GM08714 (cell line): ENCODE results near the gene STX16.

Source experiments
- H3K4me3 ChIP-seq: fragments of 200-500 bp; sonication (Bioruptor generic); 2 replicates; pipeline ENCODE4 v1.5.1; 2014; ENCODE audit warnings: mild to moderate bottlenecking, low read length, inconsistent platforms
- ZNF274 ChIP-seq: IDR thresholded peaks from 2 replicates; pipeline ENCODE4 v1.6.1; 2012; ENCODE audit warnings: mild to moderate bottlenecking, low read depth, low read length

The STX16 gene

DNA sequence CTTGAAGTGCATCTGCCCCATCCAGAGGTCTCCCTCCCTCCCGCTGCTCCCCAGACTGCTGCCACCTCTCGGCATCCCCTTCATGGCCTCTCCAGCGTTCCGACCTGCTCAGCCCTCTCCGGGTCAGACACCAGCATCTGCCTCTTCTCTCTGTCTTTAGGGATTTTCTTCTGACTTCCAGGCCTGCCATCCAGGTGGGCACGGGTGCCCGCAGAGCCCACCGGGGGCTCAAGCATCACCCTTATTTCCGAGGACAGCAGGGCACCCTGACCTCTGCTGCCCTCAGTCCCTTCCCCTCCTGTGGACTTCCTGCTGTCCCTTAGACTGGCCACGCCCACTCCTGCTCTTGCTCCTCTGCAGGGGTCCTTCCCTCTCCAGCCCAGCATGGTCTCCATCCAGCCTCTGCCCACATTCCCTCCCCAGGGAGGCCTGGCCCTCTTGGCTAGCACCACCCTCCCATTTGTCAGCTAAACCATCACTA lies 44.9 kb downstream of the STX16 start:
- no peak for TF ChIP-seq ZNF274
- H3K4me3 ChIP-seq: no peak overlapping the region

DNA sequence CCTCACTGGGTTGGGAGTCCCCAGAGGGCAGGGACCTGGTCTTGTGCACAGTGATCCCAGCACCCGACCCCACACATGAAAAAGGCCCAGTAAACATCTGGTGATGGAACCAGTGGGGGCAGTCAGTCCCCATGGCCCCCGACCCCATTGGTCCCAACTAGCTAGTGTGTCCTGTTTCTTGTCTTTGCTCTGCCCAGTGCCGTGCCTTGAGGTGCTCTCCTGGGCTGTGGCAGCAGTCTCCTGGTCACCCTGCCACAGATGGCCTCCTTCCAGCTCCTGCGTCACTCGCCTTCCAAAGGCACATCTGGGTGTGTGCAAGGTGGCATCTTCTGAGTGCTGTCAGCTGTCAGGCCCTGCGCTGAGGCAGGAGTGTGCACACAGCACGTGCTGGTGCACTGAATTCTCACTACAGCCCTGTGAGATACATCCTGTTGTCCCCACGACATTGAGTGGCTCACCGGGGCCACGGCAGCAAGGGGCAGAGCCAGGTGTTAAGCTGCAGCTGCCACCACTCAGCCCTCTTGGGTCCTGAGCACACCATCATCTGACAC lies 45.4 kb downstream of the STX16 start:
- H3K4me3 ChIP-seq: no peak overlapping the region
- no peak for TF ChIP-seq ZNF274

DNA sequence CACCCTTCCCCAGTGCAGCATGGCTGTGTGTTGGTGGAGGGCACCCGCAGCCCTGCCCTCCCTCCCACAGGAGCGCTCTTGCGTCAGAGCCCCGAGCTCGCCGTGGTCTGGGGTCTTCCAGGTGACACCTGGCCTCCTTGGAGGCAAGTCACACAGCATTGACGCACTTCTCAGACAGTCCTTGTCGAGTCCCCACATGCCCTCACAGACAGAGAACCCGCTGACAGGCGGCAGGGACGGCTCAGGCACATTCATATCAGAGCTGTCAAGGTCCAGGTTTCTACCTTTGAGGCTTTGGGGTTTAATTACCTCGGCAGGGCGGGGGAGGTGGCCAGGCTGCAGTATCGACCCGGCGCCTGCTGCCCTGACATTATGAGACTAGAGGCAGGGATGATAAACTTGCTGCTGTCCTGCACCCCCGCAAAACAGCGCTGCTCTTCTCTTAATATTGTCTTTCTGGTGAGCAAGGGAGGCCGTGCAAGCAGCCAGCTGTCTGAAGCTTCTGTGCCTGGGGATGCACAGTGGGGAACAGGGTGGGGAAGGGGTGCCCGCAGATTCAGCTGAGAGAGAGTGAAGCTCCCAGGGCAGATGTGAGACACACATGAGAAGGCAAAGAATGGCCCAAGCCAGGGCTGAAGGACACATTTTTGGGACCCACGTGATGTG lies 46.3 kb downstream of the STX16 start:
- no peak for TF ChIP-seq ZNF274
- no peak overlapping the region for H3K4me3 ChIP-seq

DNA sequence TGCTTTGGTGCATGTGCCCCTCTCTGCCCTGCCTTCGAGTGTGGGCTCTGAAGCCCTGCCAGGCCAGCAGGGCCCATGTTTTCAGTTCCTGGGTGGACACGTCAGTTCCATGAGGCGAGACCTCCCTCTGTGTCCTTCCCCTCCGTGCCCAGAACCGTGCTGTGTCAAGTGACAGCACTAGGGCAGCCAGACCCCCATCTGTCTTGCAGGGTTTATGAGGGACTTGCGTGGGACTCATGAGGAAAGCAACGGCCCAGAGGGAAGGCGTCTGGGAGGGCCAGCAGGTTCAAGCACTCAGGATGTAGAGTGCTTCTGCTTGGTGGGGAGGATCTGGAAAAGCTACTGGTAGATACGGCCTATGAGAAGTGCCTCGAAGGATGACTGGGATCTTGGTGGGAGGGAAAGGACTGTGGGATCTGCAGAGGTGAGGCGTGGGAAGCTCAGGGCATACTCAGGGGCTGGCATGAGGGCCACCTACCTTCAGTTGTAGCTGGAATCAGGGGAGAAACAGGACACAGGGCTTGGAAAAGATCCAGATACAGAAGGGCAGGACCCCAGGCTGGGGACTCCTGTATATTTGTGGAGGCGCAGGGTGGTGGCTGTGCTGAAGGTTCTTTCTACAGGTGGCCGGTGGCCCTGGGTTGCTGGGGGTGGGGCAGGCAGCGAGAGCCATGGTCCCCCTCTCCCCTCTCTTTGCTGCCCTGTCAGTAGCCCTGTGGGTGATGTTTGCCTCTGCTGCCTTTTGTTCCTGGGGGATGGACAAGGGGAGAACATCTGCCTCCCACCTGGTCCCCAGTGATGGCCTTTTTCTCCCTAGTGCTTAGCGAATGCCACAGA lies 47.0 kb downstream of the STX16 start:
- H3K4me3 ChIP-seq: no peak overlapping the region

DNA sequence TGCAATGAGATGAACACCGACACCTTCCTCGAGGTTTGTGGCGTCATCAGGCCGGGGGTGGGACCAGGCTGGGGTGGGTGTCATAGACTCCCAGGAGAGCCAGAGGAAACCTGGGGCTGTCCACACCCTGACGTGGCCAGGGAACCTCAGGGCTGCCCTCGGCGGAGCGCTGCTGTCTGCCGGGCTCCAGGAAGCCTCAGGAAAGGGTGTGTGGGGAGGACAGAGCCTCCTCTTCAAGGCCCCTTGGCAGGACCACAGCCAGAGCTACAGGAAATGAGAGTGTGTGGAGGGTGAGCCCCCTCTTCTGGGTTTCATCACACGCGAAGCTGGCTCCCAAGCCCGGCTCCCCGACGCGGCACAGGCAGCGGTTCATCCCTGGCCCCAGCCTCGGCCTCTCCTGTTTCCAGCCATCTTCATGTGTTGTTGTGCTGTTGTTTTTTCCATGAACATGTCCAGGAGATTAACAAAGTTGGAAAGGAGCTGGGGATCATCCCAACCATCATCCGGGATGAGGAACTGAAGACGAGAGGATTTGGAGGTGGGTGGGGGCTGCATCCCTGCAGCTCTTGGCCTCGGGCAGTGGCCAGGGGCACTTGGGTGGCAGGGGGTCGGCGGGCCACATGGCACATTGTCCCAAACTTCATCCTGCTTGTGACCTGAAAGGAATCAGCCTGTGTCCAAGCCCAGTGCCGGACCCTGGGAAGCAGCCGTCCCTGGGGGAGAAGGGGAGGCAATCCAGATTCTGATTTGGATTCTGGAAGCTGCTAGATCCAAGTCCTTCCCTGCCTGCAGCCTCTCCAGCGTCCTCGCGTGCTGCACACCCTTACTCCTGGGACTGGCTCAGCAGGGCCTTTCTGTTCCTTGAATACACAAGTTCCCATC lies 47.9 kb downstream of the STX16 start:
- TF ChIP-seq ZNF274: no peak
- no peak overlapping the region for H3K4me3 ChIP-seq

More for the DNA sequence above, 47.0 kb downstream of the STX16 start:
- no peak for TF ChIP-seq ZNF274

DNA sequence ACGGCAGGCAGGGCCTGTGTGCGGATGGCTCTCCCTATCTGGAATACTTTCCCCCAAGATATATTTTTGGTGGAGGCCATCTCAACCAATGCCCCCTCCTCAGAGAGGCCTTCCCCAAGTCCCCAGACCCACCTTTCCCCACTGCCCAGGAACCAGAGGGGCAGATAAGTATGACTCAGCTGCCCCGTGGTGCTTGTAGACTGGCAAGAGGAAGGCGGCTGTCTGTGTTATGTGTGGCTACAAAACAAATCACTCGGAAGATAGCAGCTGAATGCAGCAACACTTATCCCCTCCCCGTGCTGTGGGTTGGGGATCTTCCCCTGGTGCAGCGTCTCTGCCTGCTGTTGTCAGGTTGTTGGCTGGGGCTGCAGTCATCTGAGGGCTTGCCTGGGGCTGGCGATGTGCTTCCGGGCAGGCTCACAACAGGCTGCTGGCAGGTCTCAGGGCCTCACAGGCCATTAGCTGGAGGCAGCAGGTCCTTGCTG lies 48.6 kb downstream of the STX16 start:
- no peak overlapping the region for H3K4me3 ChIP-seq
- no peak for TF ChIP-seq ZNF274

DNA sequence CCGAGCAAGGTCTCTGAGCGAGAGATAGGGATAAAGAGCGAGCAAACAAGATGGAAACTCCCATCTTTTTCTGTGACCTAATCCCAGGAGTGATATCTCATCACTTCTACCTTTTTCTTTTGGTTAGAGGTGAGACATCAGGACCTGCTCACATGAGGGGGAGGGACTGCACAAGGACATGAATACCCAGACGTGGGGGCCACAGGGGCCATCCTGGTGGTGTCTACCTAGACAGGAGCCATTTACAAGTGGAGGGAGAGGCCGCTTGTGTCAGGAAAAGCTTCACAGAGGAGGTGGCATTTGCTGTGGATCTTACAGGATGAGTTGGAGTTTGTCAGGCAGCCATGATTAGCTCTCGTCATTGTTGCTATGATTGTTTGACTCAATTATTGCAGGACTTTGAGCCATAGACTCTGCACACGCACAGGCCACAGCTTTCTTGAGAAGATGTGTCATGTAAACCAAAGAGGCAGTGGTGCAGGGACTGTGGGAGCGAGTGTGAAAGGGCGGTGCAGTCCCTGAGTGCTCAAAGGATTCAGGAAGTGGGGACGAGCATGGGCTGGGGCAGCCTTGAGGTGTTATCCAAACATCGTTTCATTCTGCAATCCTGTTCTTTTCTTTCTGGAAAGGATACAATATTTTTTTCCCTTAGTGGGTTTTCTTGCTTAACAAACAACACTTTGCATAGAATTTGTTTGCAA lies 49.2 kb downstream of the STX16 start:
- TF ChIP-seq ZNF274: no peak
- no peak overlapping the region for H3K4me3 ChIP-seq

DNA sequence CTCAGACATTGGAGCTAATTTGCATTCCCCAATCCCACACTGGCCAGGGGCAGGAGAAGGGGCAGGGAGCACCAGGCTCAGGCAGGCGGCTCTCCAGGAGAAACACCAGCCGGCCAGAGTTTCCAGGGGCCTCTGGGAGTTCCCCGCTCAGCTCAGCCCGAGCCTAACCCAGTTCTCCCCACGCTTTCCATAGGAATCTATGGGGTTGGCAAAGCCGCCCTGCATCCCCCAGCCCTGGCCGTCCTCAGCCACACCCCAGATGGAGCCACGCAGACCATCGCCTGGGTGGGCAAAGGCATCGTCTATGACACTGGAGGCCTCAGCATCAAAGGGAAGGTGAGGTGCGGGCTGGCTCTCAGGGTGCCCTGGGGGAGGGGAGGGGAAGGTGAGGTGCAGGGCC lies 49.7 kb downstream of the STX16 start:
- H3K4me3 ChIP-seq: no peak overlapping the region
- TF ChIP-seq ZNF274: no peak

DNA sequence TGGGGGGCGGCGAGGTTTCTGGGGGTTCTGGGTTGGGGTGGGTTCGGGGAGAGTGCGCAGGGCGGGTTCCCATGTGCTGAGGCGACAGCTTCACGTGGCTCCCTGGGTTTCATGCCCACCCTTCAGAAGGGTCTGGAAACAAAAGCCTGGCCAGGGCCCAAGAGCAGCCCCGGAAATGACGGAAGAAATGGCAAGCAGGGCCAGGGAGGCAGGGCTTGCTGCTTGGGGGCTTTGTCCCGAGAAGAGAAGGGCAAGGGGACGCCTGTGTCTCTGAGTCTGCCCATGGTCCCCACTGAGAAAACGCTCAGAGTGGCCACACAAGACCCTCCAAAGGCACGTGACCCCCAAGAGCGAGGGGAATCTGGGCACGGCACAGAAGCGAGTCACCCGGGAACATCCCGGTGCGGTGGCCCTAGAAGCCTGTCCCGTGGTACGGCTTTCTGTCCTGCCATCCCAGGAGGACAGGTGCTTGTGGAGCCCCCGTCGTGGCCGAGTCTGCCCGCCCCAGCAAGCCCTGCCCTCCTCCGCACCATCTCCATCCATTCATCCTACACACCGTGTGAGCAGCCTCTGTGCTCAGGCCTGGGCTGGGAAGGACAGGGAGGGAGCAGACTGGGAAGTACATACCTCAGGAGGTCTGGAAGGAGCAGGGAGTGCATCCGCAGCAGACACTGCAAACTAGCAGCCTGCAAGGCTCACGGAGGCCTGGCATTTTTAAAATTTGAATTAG lies 50.5 kb downstream of the STX16 start:
- H3K4me3 ChIP-seq: no peak overlapping the region
- no peak for TF ChIP-seq ZNF274

DNA sequence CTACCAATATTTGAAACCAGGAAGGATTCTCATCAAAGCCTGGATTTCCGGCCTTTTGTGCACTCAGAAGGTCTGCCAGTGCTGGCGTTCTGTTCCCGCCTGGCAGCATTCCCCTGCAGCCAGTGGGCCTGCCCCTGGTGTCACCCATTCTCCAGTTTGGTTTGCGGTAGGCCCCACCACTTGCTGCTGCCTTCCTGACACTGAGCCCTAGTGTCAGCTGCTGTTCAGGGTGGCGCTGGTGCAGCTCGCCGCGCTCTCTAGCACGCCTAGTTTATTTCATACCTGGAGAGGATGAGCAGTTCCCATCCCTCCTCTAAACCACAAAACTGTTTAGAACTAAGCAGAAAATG lies 51.1 kb downstream of the STX16 start:
- H3K4me3 ChIP-seq: no peak overlapping the region

DNA sequence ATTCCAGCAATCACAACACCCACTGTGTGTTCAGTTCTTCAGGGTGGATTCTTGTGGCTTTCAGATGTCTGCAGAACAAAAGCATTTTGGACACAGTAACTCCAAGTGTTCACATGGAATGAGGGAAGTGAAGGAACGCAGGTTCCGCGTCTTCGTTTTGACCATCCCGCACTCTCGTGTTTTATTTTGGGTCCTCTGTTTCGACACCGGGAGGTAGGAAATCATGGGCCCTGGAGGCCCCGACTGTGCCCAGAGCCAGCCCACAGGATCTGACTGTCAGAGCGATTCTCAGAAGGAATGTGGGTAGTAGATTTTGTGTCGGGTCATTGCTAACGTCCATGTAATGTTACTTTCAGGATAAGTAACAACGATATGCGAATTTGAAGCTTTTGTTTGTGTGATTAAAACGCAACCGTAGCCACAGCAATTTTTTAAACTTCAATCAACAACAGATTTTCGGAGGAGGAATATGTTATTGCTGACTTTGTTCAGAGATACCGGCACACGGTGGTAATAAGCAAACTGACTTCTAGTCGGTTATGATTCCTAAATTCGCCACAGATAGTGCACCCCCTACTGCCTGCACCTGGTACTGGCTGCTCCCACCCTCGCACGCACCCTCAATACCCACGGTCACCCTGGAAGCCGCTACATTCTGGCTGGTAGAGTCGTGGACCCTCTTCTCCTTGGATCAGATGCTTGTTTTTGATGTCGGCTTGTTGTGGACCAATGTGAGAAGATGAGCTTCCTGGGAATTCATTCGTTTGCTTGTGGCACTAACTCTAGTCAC lies 52.0 kb downstream of the STX16 start:
- H3K4me3 ChIP-seq: no peak overlapping the region
- TF ChIP-seq ZNF274: no peak

More for the DNA sequence above, 51.1 kb downstream of the STX16 start:
- TF ChIP-seq ZNF274: no peak

DNA sequence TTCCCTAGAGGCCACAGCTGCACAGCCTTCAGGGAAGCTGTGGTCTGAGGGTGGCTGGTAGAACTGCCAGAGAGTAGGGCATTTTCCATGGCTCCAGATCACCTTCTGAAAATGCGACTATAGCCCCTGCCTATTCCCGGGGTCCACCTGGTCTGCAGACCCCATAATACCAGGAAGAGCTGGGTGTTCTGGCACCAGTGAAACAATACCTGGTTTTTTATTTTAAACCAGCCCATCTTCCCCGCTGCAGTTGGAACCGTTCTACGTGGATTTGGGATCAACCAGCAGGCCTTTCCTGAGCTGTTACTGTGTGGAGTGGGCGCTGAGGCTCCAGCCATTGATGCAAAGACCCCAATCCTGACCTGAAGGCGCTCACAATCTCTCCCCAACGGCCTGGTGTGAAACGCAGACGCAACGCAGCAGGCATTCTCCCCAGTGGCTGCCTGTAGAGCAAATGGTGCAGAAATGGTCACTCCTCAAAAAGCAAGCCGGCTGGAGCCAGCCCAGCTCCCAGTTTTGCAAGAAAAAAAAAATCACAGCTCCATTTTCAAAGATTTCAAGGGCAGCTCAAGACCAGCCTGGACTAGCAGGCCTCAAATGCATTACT lies 52.8 kb downstream of the STX16 start:
- H3K4me3 ChIP-seq: no peak overlapping the region
- TF ChIP-seq ZNF274: no peak
